DOHH2 (cell line): ENCODE results near the gene SLC39A2.

Source experiments
- H3F3A ChIP-seq: fragments of 200-600 bp; sonication (generic), shearing (Covaris generic); 2 replicates; pipeline ENCODE4 v1.6.0; 2016; ENCODE audit warnings: antibody characterized with exemption, mild to moderate bottlenecking; ENCODE audit not compliant: control insufficient read depth, insufficient read depth
- H3K27ac ChIP-seq: fragments of 200-600 bp; sonication (generic); 2 replicates; pipeline ENCODE4 v1.5.1; 2014; ENCODE audit warnings: low read depth, mild to moderate bottlenecking, low read length, moderate library complexity
- H3K27me3 ChIP-seq: fragments of 200-600 bp; sonication (generic); 2 replicates; pipeline ENCODE4 v1.6.1; 2014; ENCODE audit warnings: mild to moderate bottlenecking, low read length, mixed read lengths; ENCODE audit not compliant: control insufficient read depth
- H3K36me3 ChIP-seq: fragments of 200-600 bp; sonication (generic); 2 replicates; pipeline ENCODE4 v1.6.1; 2014; ENCODE audit warnings: mild to moderate bottlenecking, low read length, moderate library complexity, mixed read lengths; ENCODE audit not compliant: control insufficient read depth
- H3K4me1 ChIP-seq: fragments of 200-600 bp; sonication (generic); 2 replicates; pipeline ENCODE4 v1.6.1; 2014; ENCODE audit warnings: mild to moderate bottlenecking, low read length, mixed read lengths; ENCODE audit not compliant: control insufficient read depth
- H3K4me2 ChIP-seq: fragments of 200-600 bp; sonication (generic); 2 replicates; pipeline ENCODE4 v1.6.0; 2014; ENCODE audit warnings: mild to moderate bottlenecking, low read length, moderate library complexity
- H3K4me3 ChIP-seq: fragments of 200-600 bp; sonication (generic); 2 replicates; pipeline ENCODE4 v1.5.1; 2014; ENCODE audit warnings: mild to moderate bottlenecking, low read length, mixed read lengths
- H3K79me2 ChIP-seq: fragments of 200-600 bp; sonication (generic); 2 replicates; pipeline ENCODE4 v1.6.1; 2014; ENCODE audit warnings: mild to moderate bottlenecking, low read length, mixed read lengths; ENCODE audit not compliant: control insufficient read depth
- H3K9me2 ChIP-seq: fragments of 200-600 bp; sonication (generic); replicated peaks from 2 replicates; pipeline ENCODE4 v1.6.1; 2014; ENCODE audit warnings: mild to moderate bottlenecking, low read length, mixed read lengths; ENCODE audit not compliant: control insufficient read depth
- H3K9me3 ChIP-seq: fragments of 200-600 bp; sonication (generic); 2 replicates; pipeline ENCODE4 v1.6.1; 2014; ENCODE audit warnings: antibody characterized with exemption, low read length, mixed read lengths; ENCODE audit not compliant: control insufficient read depth, insufficient read depth
- H4K20me1 ChIP-seq: fragments of 200-600 bp; sonication (generic); 2 replicates; pipeline ENCODE4 v1.6.0; 2014; ENCODE audit warnings: low read depth, mild to moderate bottlenecking, antibody characterized with exemption, low read length, moderate library complexity; ENCODE audit not compliant: control insufficient read depth, insufficient read depth
- EZH2phosphoT487 ChIP-seq: fragments of 200-600 bp; sonication (generic); IDR thresholded peaks from 2 replicates; pipeline ENCODE4 v1.6.1; 2017; ENCODE audit warnings: borderline replicate concordance, mild to moderate bottlenecking, antibody characterized with exemption, low read length, moderate library complexity, mixed read lengths
- TF ChIP-seq, protein P1 (sequence below): fragments of 200-600 bp; sonication (generic); IDR thresholded peaks from one replicate; pipeline ENCODE4 v1.5.1; 2014; ENCODE audit warnings: antibody characterized with exemption, mild to moderate bottlenecking, low read depth, low read length; ENCODE audit not compliant: poor library complexity, severe bottlenecking

Gene SLC39A2

DNA sequence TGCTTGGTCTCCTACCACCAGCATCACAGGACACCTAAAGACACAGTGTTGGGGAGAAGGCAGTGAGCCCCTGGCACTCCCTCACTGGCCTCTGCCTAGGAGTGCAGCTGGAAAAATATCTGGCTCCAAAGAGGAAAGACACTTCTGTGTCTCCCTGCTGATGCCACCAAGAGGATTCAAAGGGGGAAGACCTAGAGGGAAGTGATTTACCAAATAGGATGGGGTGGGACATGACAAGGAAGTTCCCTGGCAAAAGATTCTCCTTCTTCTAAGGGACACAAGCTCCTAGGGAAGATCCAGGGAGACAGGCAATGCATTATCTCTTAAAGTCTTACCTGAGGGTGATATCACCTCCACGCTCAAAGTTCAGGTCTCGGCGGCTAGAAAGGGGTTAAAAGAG is 19.7 kb downstream of the SLC39A2 start:
- no peaks in the 10 kb centered on the region for H3K36me3 ChIP-seq
- no peaks in the 10 kb centered on the region for H3K79me2 ChIP-seq
- no peak for TF ChIP-seq EZH2phosphoT487
- TF ChIP-seq, protein P1, sequence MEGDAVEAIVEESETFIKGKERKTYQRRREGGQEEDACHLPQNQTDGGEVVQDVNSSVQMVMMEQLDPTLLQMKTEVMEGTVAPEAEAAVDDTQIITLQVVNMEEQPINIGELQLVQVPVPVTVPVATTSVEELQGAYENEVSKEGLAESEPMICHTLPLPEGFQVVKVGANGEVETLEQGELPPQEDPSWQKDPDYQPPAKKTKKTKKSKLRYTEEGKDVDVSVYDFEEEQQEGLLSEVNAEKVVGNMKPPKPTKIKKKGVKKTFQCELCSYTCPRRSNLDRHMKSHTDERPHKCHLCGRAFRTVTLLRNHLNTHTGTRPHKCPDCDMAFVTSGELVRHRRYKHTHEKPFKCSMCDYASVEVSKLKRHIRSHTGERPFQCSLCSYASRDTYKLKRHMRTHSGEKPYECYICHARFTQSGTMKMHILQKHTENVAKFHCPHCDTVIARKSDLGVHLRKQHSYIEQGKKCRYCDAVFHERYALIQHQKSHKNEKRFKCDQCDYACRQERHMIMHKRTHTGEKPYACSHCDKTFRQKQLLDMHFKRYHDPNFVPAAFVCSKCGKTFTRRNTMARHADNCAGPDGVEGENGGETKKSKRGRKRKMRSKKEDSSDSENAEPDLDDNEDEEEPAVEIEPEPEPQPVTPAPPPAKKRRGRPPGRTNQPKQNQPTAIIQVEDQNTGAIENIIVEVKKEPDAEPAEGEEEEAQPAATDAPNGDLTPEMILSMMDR: no peak
- no peaks in the 10 kb centered on the region for H3K9me3 ChIP-seq
- no peaks in the 10 kb centered on the region for H3F3A ChIP-seq
- no peak overlapping the region for H3K27ac ChIP-seq
- H3K4me1 ChIP-seq: no peaks in the 10 kb centered on the region
- no peak overlapping the region for H3K4me3 ChIP-seq
- H3K4me2 ChIP-seq: no peak overlapping the region
- H3K27me3 ChIP-seq: peaks cover 31% of the 10 kb centered on the region
- H4K20me1 ChIP-seq: no peaks in the 10 kb centered on the region
- H3K9me2 ChIP-seq: no peaks in the 10 kb centered on the region

DNA sequence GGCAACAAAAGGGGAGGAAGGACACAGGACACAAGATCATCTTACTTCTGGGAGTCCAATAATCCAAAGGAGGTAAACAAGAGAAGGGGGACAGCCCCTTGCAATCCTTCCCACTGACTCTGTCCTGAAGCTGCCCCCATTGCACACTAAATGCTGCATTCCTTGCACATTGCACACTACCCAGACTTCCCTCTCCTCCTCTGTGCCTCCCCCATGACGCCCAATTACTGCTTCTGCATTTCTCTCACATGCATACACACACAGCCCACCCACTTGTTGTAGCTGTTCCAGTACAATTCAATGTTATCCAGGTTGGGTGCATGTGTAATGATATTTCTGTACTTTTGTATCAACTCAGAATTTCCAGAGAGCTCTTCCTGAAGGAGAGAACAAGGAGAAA is 20.3 kb downstream of the SLC39A2 start:
- Histone ChIP-seq H3K27me3 (peaks cover 35% of the 10 kb centered on the region), H3F3A (no peaks in the 10 kb centered on the region), H3K4me2 (no peak overlapping the region)

GRCh38 chr14:21020977-21021545 is 22.0 kb downstream of the SLC39A2 start:
- no peak overlapping the region for H3K4me2 ChIP-seq
- no peaks in the 10 kb centered on the region for H4K20me1 ChIP-seq
- H3K9me3 ChIP-seq: no peaks in the 10 kb centered on the region
- H3K4me1 ChIP-seq: no peaks in the 10 kb centered on the region
- no peaks in the 10 kb centered on the region for H3K9me2 ChIP-seq
- no peak overlapping the region for H3K4me3 ChIP-seq
- H3K79me2 ChIP-seq: no peaks in the 10 kb centered on the region
- H3K36me3 ChIP-seq: no peaks in the 10 kb centered on the region
- H3K27me3 ChIP-seq: peaks cover 44% of the 10 kb centered on the region
- TF ChIP-seq, protein P1: no peak
- H3F3A ChIP-seq: no peaks in the 10 kb centered on the region
- no peak overlapping the region for H3K27ac ChIP-seq

More for the DNA sequence above, 20.3 kb downstream of the SLC39A2 start:
- Histone ChIP-seq H3K36me3 (no peaks in the 10 kb centered on the region), H3K9me3 (no peaks in the 10 kb centered on the region), H3K9me2 (no peaks in the 10 kb centered on the region), H3K4me1 (no peaks in the 10 kb centered on the region), H3K27ac (no peak overlapping the region), H3K79me2 (no peaks in the 10 kb centered on the region), H4K20me1 (no peaks in the 10 kb centered on the region), H3K4me3 (no peak overlapping the region)
- TF ChIP-seq, protein P1: no peak
- no peak for TF ChIP-seq EZH2phosphoT487
